OCI-LY3 (cell line): ENCODE results near the gene PFKFB3.

ENCODE experiments used
- EZH2phosphoT487 ChIP-seq: fragments of 200-600 bp; shearing (Covaris generic); IDR thresholded peaks from 2 replicates; pipeline ENCODE4 v1.6.1; 2018; ENCODE audit warnings: antibody characterized with exemption, mixed run types, low read depth
- TF ChIP-seq, protein P1 (sequence below): fragments of 200-600, 300-600 bp; sonication (generic); IDR thresholded peaks from 2 replicates; pipeline ENCODE4 v1.5.1; 2014; ENCODE audit warnings: antibody characterized with exemption, low read length, low read depth

GRCh38 chr10:6237199-6237530, 34.4 kb downstream of the PFKFB3 start:
- TF ChIP-seq, protein P1, sequence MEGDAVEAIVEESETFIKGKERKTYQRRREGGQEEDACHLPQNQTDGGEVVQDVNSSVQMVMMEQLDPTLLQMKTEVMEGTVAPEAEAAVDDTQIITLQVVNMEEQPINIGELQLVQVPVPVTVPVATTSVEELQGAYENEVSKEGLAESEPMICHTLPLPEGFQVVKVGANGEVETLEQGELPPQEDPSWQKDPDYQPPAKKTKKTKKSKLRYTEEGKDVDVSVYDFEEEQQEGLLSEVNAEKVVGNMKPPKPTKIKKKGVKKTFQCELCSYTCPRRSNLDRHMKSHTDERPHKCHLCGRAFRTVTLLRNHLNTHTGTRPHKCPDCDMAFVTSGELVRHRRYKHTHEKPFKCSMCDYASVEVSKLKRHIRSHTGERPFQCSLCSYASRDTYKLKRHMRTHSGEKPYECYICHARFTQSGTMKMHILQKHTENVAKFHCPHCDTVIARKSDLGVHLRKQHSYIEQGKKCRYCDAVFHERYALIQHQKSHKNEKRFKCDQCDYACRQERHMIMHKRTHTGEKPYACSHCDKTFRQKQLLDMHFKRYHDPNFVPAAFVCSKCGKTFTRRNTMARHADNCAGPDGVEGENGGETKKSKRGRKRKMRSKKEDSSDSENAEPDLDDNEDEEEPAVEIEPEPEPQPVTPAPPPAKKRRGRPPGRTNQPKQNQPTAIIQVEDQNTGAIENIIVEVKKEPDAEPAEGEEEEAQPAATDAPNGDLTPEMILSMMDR: no peak
- no peak for TF ChIP-seq EZH2phosphoT487
